HG02840 (cell line): ENCODE results near the gene NDUFS3.

Experiments
- ATAC-seq: cut with Tn5 transposase; IDR thresholded peaks from one replicate; pipeline ENCODE4 v1.9.1; 2021; ENCODE audit warnings: mild to moderate bottlenecking, moderate library complexity, moderate number of reproducible peaks; ENCODE audit not compliant: unreplicated experiment, low FRiP score

Gene NDUFS3

GRCh38 chr11:47589118-47589517 is 10.2 kb downstream of the NDUFS3 start:
- ATAC-seq = no peak

GRCh38 chr11:47589584-47589976 is 10.7 kb downstream of the NDUFS3 start:
- no peak for ATAC-seq

GRCh38 chr11:47589977-47590861 is 11.3 kb downstream of the NDUFS3 start:
- ATAC-seq = no peak

GRCh38 chr11:47591764-47592163 is 12.9 kb downstream of the NDUFS3 start:
- no peak for ATAC-seq

- no peak for ATAC-seq
Measured at GRCh38 chr11:47592251-47592650, 13.4 kb downstream of the NDUFS3 start.

- ATAC-seq = no peak
Measured at GRCh38 chr11:47592970-47593369, 14.1 kb downstream of the NDUFS3 start.

GRCh38 chr11:47593492-47593933 is 14.6 kb downstream of the NDUFS3 start:
- no peak for ATAC-seq

- ATAC-seq = no peak
Measured at GRCh38 chr11:47593934-47594855, 15.3 kb downstream of the NDUFS3 start, which contains the start of gene C1QTNF4. Gene C1QTNF4 (minus strand): TSS chr11:47594411. CDS start chr11:47590810, 3,601 bp downstream.

GRCh38 chr11:47595029-47595428 is 16.2 kb downstream of the NDUFS3 start:
- ATAC-seq = no peak

- ATAC-seq = no peak
Measured at GRCh38 chr11:47595967-47596366, 17.1 kb downstream of the NDUFS3 start.

- no peak for ATAC-seq
Measured at GRCh38 chr11:47599902-47600301, 21.0 kb downstream of the NDUFS3 start.

- ATAC-seq = no peak
Measured at GRCh38 chr11:47603295-47603694, 24.4 kb downstream of the NDUFS3 start.

- no peak for ATAC-seq
Measured at GRCh38 chr11:47605921-47606320, 27.0 kb downstream of the NDUFS3 start.

GRCh38 chr11:47606731-47607130 is 27.9 kb downstream of the NDUFS3 start:
- no peak for ATAC-seq

GRCh38 chr11:47607380-47607779 is 28.5 kb downstream of the NDUFS3 start:
- ATAC-seq = no peak

GRCh38 chr11:47609675-47610074 is 30.8 kb downstream of the NDUFS3 start:
- ATAC-seq = no peak

GRCh38 chr11:47611348-47611794 is 32.5 kb downstream of the NDUFS3 start:
- ATAC-seq = no peak

- ATAC-seq = no peak
Measured at GRCh38 chr11:47615249-47615648, 36.4 kb downstream of the NDUFS3 start.

GRCh38 chr11:47616726-47617416 is 38.0 kb downstream of the NDUFS3 start:
- ATAC-seq = no peak

GRCh38 chr11:47617417-47617809 is 38.5 kb downstream of the NDUFS3 start:
- ATAC-seq = no peak
